CD14-positive monocyte (primary cell): Measurements from ENCODE around the gene PAX9. TPM values are rescaled to one million over a fixed set of nuclear protein-coding genes. Genes with fewer than 3 reads are reported as not detected.

Experiments used
- DNase-seq, 3 donors: peaks; one replicate each; pipeline ENCODE4 v3.0.0-alpha.2; 2011 to 2022
- H2AFZ ChIP-seq: 2 replicates; pipeline ENCODE4 v1.6.0; 2012; ENCODE audit warnings: mild to moderate bottlenecking, low read depth, low read length, inconsistent platforms; ENCODE audit not compliant: insufficient read depth, poor library complexity, severe bottlenecking
- H3K27ac ChIP-seq, 2 donors: 1 replicate in 1 of 2; 2 replicates in 1 of 2; pipeline ENCODE4 v1.5.1; 2012 to 2013; ENCODE audit warnings: low read length in 2 of 2, control low read depth in 1 of 2, inconsistent platforms in 1 of 2, low read depth in 1 of 2, mild to moderate bottlenecking in 1 of 2
- H3K27me3 ChIP-seq, 2 donors: one replicate each; pipeline versions ENCODE4 v1.6.0 to v1.6.1; 2011 to 2013; ENCODE audit warnings: low read length in 2 of 2; ENCODE audit not compliant: control insufficient read depth in 2 of 2, insufficient read depth in 2 of 2
- H3K36me3 ChIP-seq, 2 donors: replicated peaks in 1 of 2; 1 replicate in 1 of 2; 2 replicates in 1 of 2; pipeline versions ENCODE4 v1.5.1 to v1.6.1; 2012 to 2013; ENCODE audit warnings: low read length in 2 of 2, control low read depth in 1 of 2, inconsistent platforms in 1 of 2, mild to moderate bottlenecking in 1 of 2; ENCODE audit not compliant: insufficient read depth in 2 of 2, control insufficient read depth in 1 of 2
- H3K4me1 ChIP-seq, 2 donors: 1 replicate in 1 of 2; 2 replicates in 1 of 2; pipeline versions ENCODE4 v1.5.1 to v1.6.1; 2012 to 2013; ENCODE audit warnings: low read length in 2 of 2, control low read depth in 1 of 2, inconsistent platforms in 1 of 2, mild to moderate bottlenecking in 1 of 2, moderate library complexity in 1 of 2; ENCODE audit not compliant: insufficient read depth in 2 of 2, control insufficient read depth in 1 of 2
- H3K4me2 ChIP-seq: replicated peaks from 2 replicates; pipeline ENCODE3; 2012; ENCODE audit warnings: low read length, moderate library complexity, mild to moderate bottlenecking; ENCODE audit not compliant: poor library complexity, severe bottlenecking; ENCODE audit errors: extremely low read depth
- H3K4me3 ChIP-seq, 3 experiments: fragments of 200-600 bp in 1 of 3; sonication (generic) in 1 of 3; replicated peaks in 1 of 3; 1 replicate in 2 of 3; 2 replicates in 1 of 3; pipeline ENCODE4 v1.5.1; 2011 to 2013; ENCODE audit warnings: low read length in 3 of 3, mild to moderate bottlenecking in 3 of 3, control low read depth in 2 of 3, low read depth in 2 of 3, inconsistent platforms in 1 of 3, moderate library complexity in 1 of 3
- H3K79me2 ChIP-seq: 2 replicates; pipeline ENCODE4 v1.6.0; 2012; ENCODE audit warnings: mild to moderate bottlenecking, control low read depth, inconsistent platforms, low read length, moderate library complexity; ENCODE audit not compliant: insufficient read depth
- H3K9ac ChIP-seq: 2 replicates; pipeline ENCODE4 v1.6.0; 2017; ENCODE audit warnings: low read length, mild to moderate bottlenecking; ENCODE audit not compliant: insufficient read depth, poor library complexity, severe bottlenecking
- H3K9me3 ChIP-seq, 2 donors: replicated peaks in 1 of 2; 1 replicate in 1 of 2; 2 replicates in 1 of 2; pipeline versions ENCODE4 v1.5.1 to v1.6.1; 2012 to 2013; ENCODE audit warnings: low read length in 2 of 2, control low read depth in 1 of 2; ENCODE audit not compliant: control insufficient read depth in 1 of 2, insufficient read depth in 1 of 2
- H4K20me1 ChIP-seq: 2 replicates; pipeline ENCODE4 v1.6.0; 2012; ENCODE audit warnings: mild to moderate bottlenecking, low read length, control low read depth, moderate library complexity; ENCODE audit not compliant: insufficient read depth
- H3K27ac Mint-ChIP-seq, 7 donors: one replicate each; pipeline ENCODE4 v1.8.0; 2020; ENCODE audit warnings: mild to moderate bottlenecking in 7 of 7, mixed read lengths in 7 of 7, moderate library complexity in 6 of 7, inconsistent platforms in 2 of 7
- H3K27me3 Mint-ChIP-seq, 3 donors: one replicate each; pipeline ENCODE4 v1.8.0; 2021 to 2022; ENCODE audit warnings: low read depth in 3 of 3, mild to moderate bottlenecking in 3 of 3, mixed read lengths in 3 of 3, moderate library complexity in 3 of 3, inconsistent platforms in 1 of 3
- H3K36me3 Mint-ChIP-seq, 2 donors: one replicate each; pipeline ENCODE4 v1.8.0; 2020; ENCODE audit warnings: mixed read lengths in 2 of 2, inconsistent platforms in 1 of 2, mild to moderate bottlenecking in 1 of 2
- H3K4me1 Mint-ChIP-seq: one replicate; pipeline ENCODE4 v1.8.0; 2020; ENCODE audit warnings: mild to moderate bottlenecking, mixed read lengths
- H3K4me3 Mint-ChIP-seq, 2 donors: one replicate each; pipeline ENCODE4 v1.8.0; 2020; ENCODE audit warnings: mild to moderate bottlenecking in 2 of 2, mixed read lengths in 2 of 2, moderate library complexity in 1 of 2
- H3K9me3 Mint-ChIP-seq, 7 donors: one replicate each; pipeline ENCODE4 v1.8.0; 2020 to 2022; ENCODE audit warnings: mixed read lengths in 7 of 7, mild to moderate bottlenecking in 6 of 7, moderate library complexity in 6 of 7, inconsistent platforms in 2 of 7
- CTCF ChIP-seq: fragments of 200-600 bp; IDR thresholded peaks from one replicate; pipeline ENCODE4 v1.8.0; 2022; ENCODE audit warnings: antibody characterized with exemption, mild to moderate bottlenecking
- WGBS: methylation state at CpG from one replicate; pipeline ENCODE4 v1.1.5; 2013; ENCODE audit warnings: missing lambda C conversion rate; ENCODE audit not compliant: insufficient coverage; 5-methylcytosine and 5-hydroxymethylcytosine counted together
- intact Hi-C, 2 donors: fragments of 100-400 bp; cut with micrococcal nuclease; formaldehyde crosslinking; loops; one replicate each; pipeline versions ENCODE4 v1.15.0 to v1.15.1; 2023
- polyA plus RNA-seq, 3 donors: library from polyadenylated mRNA; depleted of rRNA in 1 of 3; unstranded in 2 of 3; stranded (reverse) in 1 of 3; fragments of 300-500 nt in 2 of 3; fragments of >200 nt in 1 of 3; fragmentation: Illumina TruSeq in 2 of 3; gene quantifications; 1 replicate in 2 of 3; 2 replicates in 1 of 3; pipeline ENCODE4 v1.2.3, GENCODE V29; 2012 to 2021

The PAX9 gene
- polyA plus RNA-seq, 3 donors = not detected

- H3K79me2 ChIP-seq = no peaks in the 10 kb centered on the region
- TF ChIP-seq CTCF = no peak
- no peak overlapping the region for H2AFZ ChIP-seq
- H3K4me2 ChIP-seq = no peak overlapping the region
- intact Hi-C loops = no loop called here
- no peak overlapping the region for H3K27ac ChIP-seq
- DNase-seq = no peak
- H3K36me3 ChIP-seq = no peaks in the 10 kb centered on the region
- Mint-ChIP-seq H3K27me3 (peaks cover 70 to 87% (median 72%) of the 10 kb centered on the region in 3 donors), H3K36me3 (peaks cover 0 to 4% of the 10 kb centered on the region in 2 donors), H3K9me3 (peaks cover 0 to 21% (median 7%) of the 10 kb centered on the region in 7 donors), H3K4me3 (peak overlapping the region in 1 of 2 donors; percentile 79), H3K27ac (no peak overlapping the region), H3K4me1 (peaks cover 3% of the 10 kb centered on the region)
- WGBS = 3% methylated on average over 56 of the region's 62 CpGs
- no peaks in the 10 kb centered on the region for H3K4me1 ChIP-seq
- no peaks in the 10 kb centered on the region for H4K20me1 ChIP-seq
- H3K9ac ChIP-seq = no peak overlapping the region
- H3K9me3 ChIP-seq = peaks cover 0 to 29% of the 10 kb centered on the region in 2 donors
- H3K4me3 ChIP-seq = no peak overlapping the region
- peaks cover 80 to 87% of the 10 kb centered on the region in 2 donors for H3K27me3 ChIP-seq
Observed at GRCh38 chr14:36647824-36648753, 13.6 kb upstream of the PAX9 start.

- no peak overlapping the region for H3K27ac Mint-ChIP-seq
- WGBS = no CpG with 5 or more reads among the region's 4 CpGs
- Histone ChIP-seq H3K79me2 (no peaks in the 10 kb centered on the region), H3K27me3 (peaks cover 94 to 97% of the 10 kb centered on the region in 2 donors), H3K36me3 (no peaks in the 10 kb centered on the region), H3K4me1 (no peaks in the 10 kb centered on the region), H4K20me1 (no peaks in the 10 kb centered on the region), H2AFZ (no peak overlapping the region), H3K9ac (no peak overlapping the region), H3K4me3 (no peak overlapping the region), H3K4me2 (no peak overlapping the region), H3K9me3 (peaks cover 11 to 44% of the 10 kb centered on the region in 2 donors), H3K27ac (no peak overlapping the region)
- no peak for TF ChIP-seq CTCF
- intact Hi-C loops = no loop called here
- no peak for DNase-seq
- H3K4me1 Mint-ChIP-seq = peaks cover 3% of the 10 kb centered on the region
- H3K4me3 Mint-ChIP-seq = peak overlapping the region in 1 of 2 donors; percentile 22
- peaks cover 84 to 99% (median 90%) of the 10 kb centered on the region in 3 donors for H3K27me3 Mint-ChIP-seq
- peaks cover 0 to 10% of the 10 kb centered on the region in 2 donors for H3K36me3 Mint-ChIP-seq
- peaks cover 4 to 35% (median 19%) of the 10 kb centered on the region in 7 donors for H3K9me3 Mint-ChIP-seq
Observed at GRCh38 chr14:36649872-36650650, 11.6 kb upstream of the PAX9 start.
